DMS 273 (cell line): ENCODE results near the gene PLAA.
"Not testable (repeated sequence)": the region's sequence is repeated elsewhere in the genome, so short reads cannot be mapped to it uniquely, and the experiment has no call there.

Source experiments
- DNase-seq: peaks from one replicate; lab custom pipeline; 2025; ENCODE audit not compliant: unreplicated experiment; lab: John Stamatoyannopoulos, UW

The PLAA gene

DNA sequence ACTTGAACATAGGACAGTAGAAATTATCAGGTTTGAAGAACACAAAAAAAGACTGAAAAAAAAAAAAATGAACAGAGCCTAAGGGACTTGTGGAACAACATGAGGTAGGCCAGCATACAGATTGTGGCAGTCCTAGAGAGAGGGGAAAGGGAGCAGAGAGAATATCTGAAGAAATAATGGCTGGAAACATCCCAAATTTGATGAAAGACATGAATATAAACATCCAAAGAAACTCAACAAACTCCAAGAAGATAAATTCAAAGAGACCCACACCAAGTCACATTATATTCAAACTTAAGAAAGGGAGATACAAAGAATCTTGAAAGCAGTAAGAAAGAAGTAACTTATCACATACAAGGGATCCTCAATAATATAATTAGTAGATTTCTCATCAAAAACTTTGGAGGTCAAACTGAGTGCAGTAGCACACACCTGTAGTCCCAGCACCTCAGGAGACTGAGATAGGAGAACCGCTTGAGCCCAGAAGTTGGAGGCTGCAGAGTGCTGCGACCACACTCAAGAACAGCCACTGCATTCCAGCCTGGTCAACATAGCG, 9.1 kb downstream of the PLAA start:
- DNase-seq = no peak

DNA sequence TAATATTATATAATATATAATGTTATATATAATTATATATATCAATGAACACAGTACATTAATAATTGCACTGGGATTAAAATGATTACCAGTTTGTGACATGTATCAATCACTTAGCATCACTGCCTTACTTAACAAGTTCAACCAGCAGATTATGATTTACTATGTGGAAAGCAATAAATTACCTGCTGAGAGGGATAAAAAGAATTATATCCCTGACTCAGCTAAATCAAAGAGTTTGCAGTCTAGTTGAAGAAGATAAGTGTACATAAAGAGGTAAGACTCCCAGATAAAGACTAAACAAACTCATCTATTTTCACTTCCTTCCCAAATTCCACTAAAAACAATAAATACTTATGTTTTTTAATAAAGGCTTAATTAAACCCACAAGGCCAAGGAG, 11.2 kb downstream of the PLAA start:
- DNase-seq = no peak

DNA sequence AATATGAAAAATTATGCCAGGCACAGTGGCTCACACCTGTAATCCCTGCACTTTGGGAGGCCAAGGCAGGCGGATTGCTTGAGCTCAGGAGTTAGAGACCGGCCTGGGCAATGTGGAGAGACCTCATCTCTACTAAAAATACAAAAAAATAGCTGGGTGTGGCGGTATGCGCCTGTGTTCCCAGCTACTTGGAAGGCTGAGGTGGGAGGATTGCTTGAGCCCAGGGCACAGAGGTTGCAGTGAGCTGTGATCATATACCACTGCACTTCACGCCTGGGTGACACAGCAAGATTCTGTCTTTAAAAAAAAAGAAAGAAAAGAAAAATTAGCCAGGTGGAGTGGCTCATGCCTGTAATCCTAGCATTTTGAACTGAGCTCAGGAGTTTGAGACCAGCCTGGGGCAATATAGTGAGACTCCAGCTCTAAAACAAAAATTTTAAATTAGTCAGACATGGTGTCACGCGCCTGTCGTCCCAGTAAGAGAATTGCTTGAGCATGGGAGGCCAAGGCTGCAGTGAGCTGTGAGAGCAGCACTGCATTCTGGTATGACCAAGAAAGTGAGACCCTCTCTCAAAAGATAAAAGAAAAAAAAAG, 18.0 kb downstream of the PLAA start:
- no peak for DNase-seq

DNA sequence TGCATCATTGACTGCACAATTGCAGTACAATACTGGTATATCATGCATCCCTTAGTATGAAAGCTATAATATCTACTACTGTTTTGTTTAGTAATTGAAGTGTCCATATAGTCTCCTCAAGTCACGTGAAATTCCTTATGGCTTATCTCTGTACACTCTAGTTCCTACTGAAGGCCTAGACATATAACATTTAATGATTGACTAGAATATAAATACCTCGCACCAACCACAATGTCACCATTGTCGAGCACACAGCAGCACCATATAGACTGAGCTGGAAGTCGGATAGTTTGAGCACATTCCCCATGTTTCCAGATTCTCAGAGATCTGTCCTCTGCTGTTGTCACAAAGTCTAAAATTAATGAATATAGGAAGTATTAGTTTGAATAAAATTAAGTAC, 21.4 kb downstream of the PLAA start:
- DNase-seq = no peak

DNA sequence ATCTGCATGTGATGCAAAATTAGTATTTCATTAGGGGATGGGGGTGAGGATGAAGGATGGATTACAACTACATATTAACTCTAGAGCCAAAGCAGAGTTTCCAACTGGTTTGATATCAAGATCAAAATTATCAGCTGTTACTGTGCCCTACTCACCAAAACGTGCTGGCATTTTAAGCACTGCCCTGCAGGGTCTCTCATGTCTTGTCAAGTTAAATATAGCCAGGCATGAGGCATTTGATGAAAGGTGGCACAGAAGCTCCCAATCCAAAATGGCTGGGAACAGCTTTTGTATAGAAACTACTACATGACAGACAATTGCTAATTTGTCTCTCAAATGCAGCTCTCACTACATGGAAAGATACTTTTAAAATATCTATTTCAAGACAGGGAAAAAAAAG, 27.3 kb downstream of the PLAA start:
- no peak for DNase-seq

DNA sequence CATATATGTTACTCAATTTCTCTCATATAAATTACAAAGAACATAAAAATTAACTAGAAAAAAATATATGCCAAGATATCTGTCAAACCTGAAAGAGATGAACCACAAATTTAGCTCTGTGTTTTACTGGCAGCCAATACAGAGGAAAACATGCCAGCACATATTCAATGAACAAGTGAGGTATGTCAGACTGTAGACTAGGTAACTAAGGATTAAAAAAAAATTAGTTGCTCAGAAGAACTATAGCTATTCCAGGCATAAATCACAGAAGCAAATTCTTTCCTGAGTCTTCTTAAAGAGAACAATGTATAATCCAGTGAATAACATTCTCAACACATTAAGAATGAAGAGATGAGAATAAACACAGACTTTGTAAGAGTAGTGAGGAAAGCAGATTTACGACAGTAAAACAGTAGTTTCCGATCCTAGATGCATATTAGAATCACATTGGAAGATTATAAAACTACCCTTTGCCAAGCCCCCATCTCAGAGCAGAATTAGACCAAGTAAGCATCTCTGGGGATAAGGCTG, 33.8 kb downstream of the PLAA start:
- DNase-seq = no peak

DNA sequence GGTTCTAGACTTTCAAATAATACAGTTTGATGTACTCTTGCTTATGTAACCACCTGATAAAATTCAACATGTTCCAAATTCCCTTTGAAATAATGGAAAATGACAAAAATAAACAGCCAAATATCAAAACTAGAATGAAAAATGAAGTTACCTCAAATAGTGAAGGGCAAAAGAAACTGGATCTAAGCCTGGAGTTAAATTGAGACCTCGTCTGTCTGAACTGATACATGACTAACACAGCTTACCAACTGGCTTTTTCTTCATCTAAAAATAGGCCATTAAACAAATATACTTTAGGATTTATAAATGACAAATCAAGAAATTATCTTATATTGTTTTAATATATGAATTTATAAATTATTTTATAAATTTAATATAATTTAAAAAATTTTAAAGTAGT, 42.4 kb downstream of the PLAA start:
- DNase-seq = no peak

DNA sequence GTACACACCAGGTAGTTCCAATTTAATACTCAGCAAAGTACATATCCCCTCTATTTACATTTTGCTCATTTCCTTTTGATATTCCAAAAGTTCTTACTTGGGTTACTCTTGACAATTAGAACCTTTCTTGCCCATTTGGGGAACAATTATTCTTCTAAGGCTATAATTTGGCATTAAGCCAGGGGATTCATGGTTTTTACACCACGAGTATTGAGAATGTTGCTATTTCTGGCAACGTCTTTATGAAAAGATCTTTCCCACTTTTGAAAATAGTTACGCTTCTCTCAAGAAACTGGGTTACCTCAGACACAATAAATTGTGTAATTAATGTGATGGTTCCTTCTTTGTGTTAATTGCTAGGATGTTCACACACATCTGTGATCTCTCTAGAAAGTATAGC, 43.0 kb downstream of the PLAA start:
- no peak for DNase-seq

DNA sequence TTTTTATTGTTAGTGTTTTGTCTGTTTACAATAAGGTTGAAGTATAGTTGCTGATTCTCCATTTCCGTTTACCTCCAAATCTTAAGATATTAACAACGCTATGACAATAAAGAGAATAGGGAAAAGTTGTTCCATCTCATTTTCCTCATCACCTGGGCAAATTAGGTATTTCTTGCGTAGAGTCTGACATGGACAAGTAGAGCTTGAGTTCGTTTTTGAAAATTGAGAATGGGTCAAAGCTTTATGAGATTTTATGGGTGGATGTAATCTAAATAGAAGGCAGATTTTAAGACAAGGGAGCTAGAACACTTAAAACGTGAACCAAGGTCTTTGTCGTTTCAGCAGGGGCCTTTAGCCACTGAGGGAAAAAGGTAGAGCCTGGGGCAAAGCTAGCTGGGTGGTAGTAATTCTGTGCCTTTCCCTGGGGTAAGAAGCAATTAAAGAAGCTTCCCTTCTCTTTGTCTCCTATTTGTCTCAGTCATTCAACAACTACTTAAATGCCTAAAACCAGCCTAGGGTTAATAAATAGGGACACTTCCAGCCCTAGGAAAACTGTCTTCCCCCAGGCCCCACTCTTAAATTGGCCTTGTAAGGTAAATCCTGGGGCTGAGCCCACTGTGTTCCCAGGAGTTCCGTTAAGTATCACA, 53.9 kb downstream of the PLAA start:
- peak; percentile 31 for DNase-seq

DNA sequence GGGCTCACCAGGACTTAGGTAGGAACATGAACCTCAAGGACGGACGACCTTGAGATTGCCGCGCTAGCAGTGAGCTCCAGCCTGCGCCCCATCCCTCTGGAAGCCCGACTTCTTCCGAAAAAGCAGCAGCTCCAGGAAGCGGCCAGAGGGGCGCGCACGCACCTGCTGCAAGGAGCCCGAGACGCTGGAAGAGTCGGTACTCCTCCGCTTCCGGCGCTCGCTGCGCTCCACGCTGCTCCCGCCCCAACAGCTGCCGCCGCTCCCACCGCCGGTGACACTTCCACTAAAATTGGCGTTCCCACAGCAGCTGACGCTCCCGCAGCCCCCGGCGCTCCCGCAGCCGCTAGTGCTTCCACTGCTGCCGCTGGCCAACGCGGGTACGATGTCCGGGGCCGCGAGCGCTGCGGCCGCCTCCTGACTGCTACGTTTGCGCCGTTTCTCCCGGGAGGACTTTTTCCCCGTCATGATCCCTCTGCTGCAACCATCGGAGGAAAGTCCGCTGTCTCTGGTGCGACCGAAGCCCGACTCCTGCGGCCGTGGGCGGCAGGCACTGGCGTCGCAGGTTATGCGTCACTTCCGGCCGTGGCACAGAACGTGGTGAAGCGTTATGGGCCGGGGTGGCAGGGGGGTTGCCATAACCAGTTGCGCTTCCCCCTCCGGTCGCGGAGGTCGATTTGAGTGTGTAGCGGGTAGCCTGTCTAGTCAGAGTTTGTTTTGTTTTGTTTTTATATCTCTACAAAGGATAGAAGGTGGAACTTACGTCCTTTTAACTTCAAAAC, 54.6 kb downstream of the PLAA start, which contains the start of gene CAAP1:
TSS of gene CAAP1 (minus strand) at position 552 of the 779 bp plus-strand sequence. CDS start at position 465, 87 bp downstream.
- DNase-seq = peak; percentile 97

DNA sequence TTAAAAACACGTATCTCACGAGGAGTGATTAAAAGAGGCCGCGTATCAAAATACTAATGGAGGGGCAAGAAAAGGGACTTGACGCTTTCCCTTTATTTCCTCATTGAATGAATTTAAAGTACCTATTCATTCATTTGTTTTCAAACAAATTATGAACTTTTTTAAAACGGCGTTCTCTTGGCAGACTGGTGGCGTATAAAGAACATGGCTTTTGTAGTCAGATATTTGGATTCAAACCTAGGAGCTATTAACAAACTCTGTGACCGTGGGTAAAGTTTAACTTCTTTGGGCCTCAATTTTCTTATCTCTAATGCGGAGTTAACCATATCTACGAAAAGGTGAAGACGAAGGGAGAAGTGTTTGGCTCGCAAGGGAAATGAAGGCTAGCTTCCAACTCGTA, 55.3 kb downstream of the PLAA start:
- peak; percentile 45 for DNase-seq

DNA sequence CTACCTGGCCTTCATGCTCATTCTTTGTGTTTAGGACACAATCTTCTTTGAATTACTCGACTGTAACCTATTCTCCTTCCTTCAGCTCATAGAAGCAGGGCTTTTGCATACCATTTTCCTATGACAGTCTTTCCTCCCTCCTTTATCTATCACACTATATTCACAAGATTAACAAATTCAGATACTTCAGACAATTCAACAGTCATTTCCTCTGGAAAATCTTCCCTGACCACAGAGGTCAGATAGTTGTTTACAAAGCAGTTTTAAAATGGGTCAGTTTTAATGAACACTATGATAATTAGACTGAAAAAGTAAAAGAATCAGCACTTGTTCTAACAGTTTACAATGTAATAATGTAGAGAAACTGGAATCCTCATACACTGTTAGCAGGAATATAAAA, 58.8 kb downstream of the PLAA start:
- DNase-seq = no peak

DNA sequence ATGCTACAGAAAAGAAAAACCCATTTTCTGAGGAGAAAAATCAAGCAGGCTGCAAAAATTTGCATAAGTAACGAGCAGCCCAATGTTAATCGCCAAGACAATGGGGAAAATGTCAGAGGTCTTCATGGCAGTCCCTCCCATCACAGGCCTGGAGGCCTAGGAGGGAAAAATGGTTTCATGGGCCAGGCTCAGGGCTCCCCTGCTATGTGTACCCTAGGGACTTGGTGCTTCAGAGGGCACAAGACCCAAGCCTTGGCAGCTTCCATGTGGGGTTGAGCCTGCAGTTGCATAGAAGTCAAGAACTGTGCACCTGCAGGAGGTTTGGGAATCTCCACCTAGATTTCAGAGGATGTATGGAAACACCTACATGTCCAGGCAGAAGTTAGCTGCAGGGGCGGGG, 64.9 kb downstream of the PLAA start:
- DNase-seq = no peak

DNA sequence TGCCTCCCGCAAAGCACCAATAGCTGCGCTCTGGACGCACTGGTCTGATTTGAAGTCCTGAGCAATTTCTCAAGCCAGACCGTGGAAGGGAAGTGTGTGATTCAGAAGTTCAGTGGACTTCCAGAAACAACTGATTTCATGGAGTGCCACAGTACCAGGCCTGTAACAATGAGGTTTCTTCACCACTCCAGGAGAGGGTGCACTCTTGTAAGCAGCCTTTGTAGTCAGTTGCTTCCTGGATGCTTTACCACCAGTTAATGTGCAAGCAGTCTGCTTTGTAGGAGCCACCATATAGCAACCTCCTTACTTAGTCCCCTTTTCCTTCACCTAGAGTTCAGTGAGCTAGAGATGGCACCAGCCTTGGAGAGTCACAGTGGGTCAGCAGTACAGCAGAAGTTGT, 66.8 kb downstream of the PLAA start:
- DNase-seq = no peak

DNA sequence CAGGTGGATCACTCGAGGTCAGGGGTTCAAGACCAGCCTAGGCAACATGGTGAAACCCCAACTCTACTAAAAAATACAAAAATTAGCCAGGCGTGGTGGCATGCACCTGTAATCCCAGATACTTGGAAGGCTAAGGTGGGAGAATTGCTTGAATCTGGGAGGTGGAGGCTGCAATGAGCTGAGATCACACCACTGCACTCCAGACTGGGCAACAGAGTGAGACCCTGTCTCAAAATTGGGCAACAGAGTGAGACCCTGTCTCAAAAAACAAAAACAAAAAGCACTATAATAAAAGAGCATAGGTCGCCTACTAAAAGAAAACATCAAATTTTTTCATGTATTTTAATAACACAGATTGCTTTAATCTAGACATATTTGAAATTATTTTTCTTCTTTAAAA, 71.9 kb downstream of the PLAA start:
- not testable (repeated sequence) for DNase-seq

DNA sequence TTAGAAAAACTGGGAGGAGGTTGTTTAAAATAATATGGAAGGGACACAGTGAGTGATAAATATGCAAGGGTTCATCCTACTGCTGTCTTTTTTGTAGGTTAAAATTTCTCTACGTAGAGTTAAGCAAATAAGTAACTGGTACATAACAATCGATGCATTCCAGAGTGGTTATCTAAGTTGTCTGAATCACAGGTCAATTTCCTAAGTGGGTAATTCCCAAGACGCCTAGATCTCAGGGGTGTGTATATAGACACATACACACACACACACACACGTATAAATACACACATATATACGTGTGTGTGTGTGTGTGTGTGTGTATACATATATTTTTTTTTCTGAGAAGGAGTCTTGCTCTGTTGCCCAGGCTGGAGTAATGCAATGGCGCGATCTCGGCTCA, 76.8 kb downstream of the PLAA start:
- no peak for DNase-seq

DNA sequence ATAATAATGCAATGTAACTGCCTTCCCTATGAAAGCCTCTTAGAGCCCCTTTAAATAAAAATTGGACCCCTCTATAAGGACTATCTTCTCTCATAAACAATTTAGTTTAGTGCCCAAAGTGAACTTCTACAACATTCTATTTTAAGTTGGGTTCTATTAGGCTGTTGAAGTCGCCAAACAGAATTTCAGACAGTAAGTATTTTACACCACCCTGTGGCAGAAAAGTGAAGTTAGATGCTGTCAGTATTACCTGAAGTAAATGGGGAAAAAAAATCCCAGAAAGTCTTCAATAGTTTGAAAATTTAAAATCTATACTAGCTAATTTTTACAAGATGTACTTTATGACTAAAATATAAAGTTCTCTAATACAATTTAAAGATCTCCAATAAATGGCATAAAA, 84.0 kb downstream of the PLAA start:
- DNase-seq = peak; percentile 19

DNA sequence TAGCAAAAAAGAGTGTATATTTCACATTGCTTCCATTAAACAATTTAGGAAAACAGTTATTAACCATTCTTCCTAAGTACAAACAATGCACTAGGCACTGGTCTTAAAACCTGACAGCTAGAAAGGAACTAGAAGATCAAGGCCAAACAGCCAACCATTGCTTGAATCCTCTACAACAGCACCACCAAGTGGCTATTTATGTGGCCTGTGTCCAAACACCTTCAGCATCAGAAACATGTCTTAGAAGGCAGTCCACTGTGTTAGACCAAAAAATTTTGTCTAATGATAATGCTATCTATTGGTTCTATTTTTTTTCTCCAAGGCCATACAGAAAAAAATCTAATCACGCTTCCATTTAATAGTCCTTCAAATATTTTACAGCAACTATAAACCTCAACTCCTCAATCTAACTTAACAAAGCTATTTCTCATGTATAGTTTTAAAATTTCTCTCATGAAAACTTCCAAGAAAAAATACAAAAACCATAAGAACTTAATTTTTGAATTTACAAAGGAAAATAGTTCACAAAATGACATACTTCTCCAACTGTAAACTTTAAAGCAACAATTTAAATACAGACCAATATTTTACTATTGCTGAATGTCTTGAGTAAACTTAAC, 90.5 kb downstream of the PLAA start:
- peak; percentile 69 for DNase-seq
